Measurements from ENCODE around the gene MAMSTR.

GRCh38 chr19:48726556-48726955 is 7.0 kb upstream of the MAMSTR start:
- TF ChIP-seq GATA1 (IDR thresholded peaks at IDR 0.05; ENCODE audit: low read depth, low read length) (no peak), POLR2A (IDR thresholded peaks at IDR 0.05; ENCODE audit: low read length) (no peak)

Data from erythroblast (primary cell).